BJ (cell line): Measurements from ENCODE around the gene PDZRN4. TPM values are rescaled to one million over a fixed set of nuclear protein-coding genes. Genes with fewer than 3 reads are reported as not detected.

ENCODE experiments used
- CTCF ChIA-PET: fragments of 350-600 bp; formaldehyde crosslinking; extraction: SDS; loops from one replicate; lab custom pipeline; 2021; ENCODE audit warnings: antibody characterized with exemption, inconsistent platforms; lab: Yijun Ruan, JAX
- POLR2A ChIA-PET: fragments of 300-600 bp; sonication (Branson Sonifier 250); formaldehyde crosslinking; extraction: SDS; loops from one replicate; lab custom pipeline; 2021; ENCODE audit warnings: antibody characterized with exemption; lab: Charles Lee
- DNase-seq: peaks from one replicate; pipeline ENCODE4 v3.0.0-alpha.2; 2011; ENCODE audit warnings: low read depth
- H3K27me3 ChIP-seq: 2 replicates; pipeline ENCODE4 v1.6.0; 2011; ENCODE audit warnings: low read length; ENCODE audit not compliant: control insufficient read depth, insufficient read depth
- H3K36me3 ChIP-seq: 2 replicates; pipeline ENCODE4 v1.5.1; 2011; ENCODE audit warnings: low read length; ENCODE audit not compliant: control insufficient read depth, insufficient read depth
- H3K4me3 ChIP-seq: 2 replicates; pipeline ENCODE4 v1.5.1; 2011; ENCODE audit warnings: low read depth, mild to moderate bottlenecking, control low read depth, low read length
- CTCF ChIP-seq: IDR thresholded peaks from 2 replicates; pipeline ENCODE4 v1.5.1; 2011; ENCODE audit warnings: low read depth, mild to moderate bottlenecking, control low read depth, inconsistent platforms, low read length, moderate library complexity; ENCODE audit not compliant: insufficient read depth
- polyA plus RNA-seq: library from polyadenylated mRNA; depleted of rRNA; stranded (reverse); fragments of >200 nt; gene quantifications from 2 replicates; pipeline ENCODE4 v1.2.3, GENCODE V29; 2011

Gene PDZRN4
- polyA plus RNA-seq, 1 experiment, result not detected

- TF ChIP-seq CTCF, result no peak
- POLR2A ChIA-PET, result no interaction called here
- H3K4me3 ChIP-seq, result no peak overlapping the region
- no peaks in the 10 kb centered on the region for H3K36me3 ChIP-seq
- CTCF ChIA-PET, result interaction anchor here (1.4 kb wide), 1 partner anchor 12 kb away, joined by 6 read pairs; no protein-coding TSS in a partner anchor
- DNase-seq, result no peak
- H3K27me3 ChIP-seq, result no peaks in the 10 kb centered on the region
Observed at GRCh38 chr12:41289501-41289900, 101.4 kb downstream of the PDZRN4 start.

- TF ChIP-seq CTCF, result no peak
- Histone ChIP-seq H3K4me3 (no peak overlapping the region), H3K36me3 (no peaks in the 10 kb centered on the region), H3K27me3 (no peaks in the 10 kb centered on the region)
- CTCF ChIA-PET, result no interaction called here
- POLR2A ChIA-PET, result no interaction called here
- DNase-seq, result no peak
Observed at GRCh38 chr12:41293011-41293410, 104.9 kb downstream of the PDZRN4 start.

- ChIA-PET CTCF (no interaction called here), POLR2A (no interaction called here)
- no peaks in the 10 kb centered on the region for H3K36me3 ChIP-seq
- no peak for DNase-seq
- H3K4me3 ChIP-seq, result no peak overlapping the region
- H3K27me3 ChIP-seq, result no peaks in the 10 kb centered on the region
- TF ChIP-seq CTCF, result no peak
Observed at GRCh38 chr12:41293461-41293860, 105.3 kb downstream of the PDZRN4 start.

GRCh38 chr12:41302979-41303403 is 114.9 kb downstream of the PDZRN4 start:
- Histone ChIP-seq H3K36me3 (no peaks in the 10 kb centered on the region), H3K27me3 (no peaks in the 10 kb centered on the region), H3K4me3 (no peak overlapping the region)
- POLR2A ChIA-PET, result no interaction called here
- TF ChIP-seq CTCF, result no peak
- CTCF ChIA-PET, result interaction anchor here (0.9 kb wide), 1 partner anchor 57 kb away, joined by 3 read pairs; no protein-coding TSS in a partner anchor
- DNase-seq, result no peak

- Histone ChIP-seq H3K27me3 (no peaks in the 10 kb centered on the region), H3K36me3 (no peaks in the 10 kb centered on the region), H3K4me3 (no peak overlapping the region)
- no peak for DNase-seq
- POLR2A ChIA-PET, result no interaction called here
- CTCF ChIA-PET, result no interaction called here
- TF ChIP-seq CTCF, result no peak
Observed at GRCh38 chr12:41304526-41304925, 116.4 kb downstream of the PDZRN4 start.
